Uterus (tissue), 2 donors: ENCODE results near the gene CNTN1.

Source experiments
- POLR2A ChIP-seq, 2 donors: fragments of 450-650 bp; IDR thresholded peaks; one replicate each; pipeline ENCODE4 v1.6.1; 2016; ENCODE audit warnings: antibody characterized with exemption in 2 of 2, mild to moderate bottlenecking in 1 of 2, moderate library complexity in 1 of 2
- TF ChIP-seq, protein P1 (sequence below), 4 experiments: fragments of 200-600 bp in 2 of 4; fragments of 450-650 bp in 2 of 4; sonication (generic) in 2 of 4; IDR thresholded peaks; one replicate each; pipeline ENCODE4 v1.5.1; 2016 to 2019; ENCODE audit warnings: antibody characterized with exemption in 4 of 4, mild to moderate bottlenecking in 2 of 4, moderate library complexity in 1 of 4

DNA sequence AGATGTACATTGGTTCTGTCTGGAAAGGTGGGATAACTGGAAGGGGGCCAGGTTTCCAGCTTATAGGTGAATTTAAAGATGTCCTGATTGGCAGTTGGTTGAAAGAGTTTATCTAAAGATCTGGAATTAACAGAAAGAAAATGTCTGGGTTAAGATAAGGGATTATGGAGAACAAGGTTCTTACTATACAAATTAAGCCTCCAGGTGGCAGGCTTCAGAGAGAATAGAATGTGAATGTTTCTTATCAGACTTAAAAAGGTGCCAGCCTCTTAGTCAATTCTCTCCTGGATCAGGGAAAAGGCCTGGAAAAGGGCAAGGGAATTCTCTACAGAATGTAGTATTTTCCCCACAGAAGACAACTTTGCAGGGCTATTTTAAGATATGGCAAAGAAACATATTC, 53.1 kb downstream of the CNTN1 start:
- no peak for TF ChIP-seq POLR2A (IDR thresholded peaks at IDR 0.05)
- TF ChIP-seq, protein P1, sequence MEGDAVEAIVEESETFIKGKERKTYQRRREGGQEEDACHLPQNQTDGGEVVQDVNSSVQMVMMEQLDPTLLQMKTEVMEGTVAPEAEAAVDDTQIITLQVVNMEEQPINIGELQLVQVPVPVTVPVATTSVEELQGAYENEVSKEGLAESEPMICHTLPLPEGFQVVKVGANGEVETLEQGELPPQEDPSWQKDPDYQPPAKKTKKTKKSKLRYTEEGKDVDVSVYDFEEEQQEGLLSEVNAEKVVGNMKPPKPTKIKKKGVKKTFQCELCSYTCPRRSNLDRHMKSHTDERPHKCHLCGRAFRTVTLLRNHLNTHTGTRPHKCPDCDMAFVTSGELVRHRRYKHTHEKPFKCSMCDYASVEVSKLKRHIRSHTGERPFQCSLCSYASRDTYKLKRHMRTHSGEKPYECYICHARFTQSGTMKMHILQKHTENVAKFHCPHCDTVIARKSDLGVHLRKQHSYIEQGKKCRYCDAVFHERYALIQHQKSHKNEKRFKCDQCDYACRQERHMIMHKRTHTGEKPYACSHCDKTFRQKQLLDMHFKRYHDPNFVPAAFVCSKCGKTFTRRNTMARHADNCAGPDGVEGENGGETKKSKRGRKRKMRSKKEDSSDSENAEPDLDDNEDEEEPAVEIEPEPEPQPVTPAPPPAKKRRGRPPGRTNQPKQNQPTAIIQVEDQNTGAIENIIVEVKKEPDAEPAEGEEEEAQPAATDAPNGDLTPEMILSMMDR (IDR thresholded peaks at IDR 0.05), result no peak
